Uterine smooth muscle cell (primary cell): Measurements from ENCODE around the gene CCT5. TPM values are rescaled to one million over a fixed set of nuclear protein-coding genes. Genes with fewer than 3 reads are reported as not detected.

Experiments
- total RNA-seq: library from RNA; depleted of rRNA; stranded (reverse); fragments of >200 nt; gene quantifications from 2 replicates; pipeline ENCODE4 v1.2.3, GENCODE V29; 2014

CCT5 gene
- total RNA-seq, result 471 and 950 TPM in 2 replicates

GRCh38 chr5:10249948-10250805 lies at the start of gene CCT5:
Gene CCT5 (plus strand): TSS chr5:10250280. CDS start chr5:10250341, 61 bp downstream.

GRCh38 chr5:10307206-10308148 lies 57.4 kb downstream of the CCT5 start, which contains the start of gene CMBL:
Gene CMBL (minus strand): TSS chr5:10307902. CDS start chr5:10290762, 17,140 bp downstream.

Other genes starting within 250 kb of the CCT5 start
- gene ATPSCKMT, start 392 bp upstream of the CCT5 start, total RNA-seq, result 31.6 and 34.5 TPM in 2 replicates
- 8.7 and 14.0 TPM in 2 replicates for gene CMBL, start 57.6 kb downstream of the CCT5 start, total RNA-seq
- 61.9 and 106 TPM in 2 replicates for gene MARCHF6, start 103.4 kb downstream of the CCT5 start, total RNA-seq
- 0.37 and 0.44 TPM in 2 replicates for gene ROPN1L, start 191.6 kb downstream of the CCT5 start, total RNA-seq